DND-41 (cell line): ENCODE measurements around the gene TRMT61A.
"Not testable (repeated sequence)": the region's sequence is repeated elsewhere in the genome, so short reads cannot be mapped to it uniquely, and the experiment has no call there.

ENCODE experiments used
- ATAC-seq: fragments of 200-7000 bp; cut with Tn5 transposase; 3 replicates; pipeline ENCODE4 v1.9.1; 2021; ENCODE audit warnings: low read depth; ENCODE audit not compliant: insufficient read depth
- DNase-seq: peaks from one replicate; pipeline ENCODE4 v3.0.0-alpha.2; 2020
- H2AFZ ChIP-seq: 2 replicates; pipeline ENCODE4 v1.6.0; 2012; ENCODE audit warnings: low read depth, low read length
- H3K27ac ChIP-seq: 2 replicates; pipeline ENCODE4 v1.5.1; 2012; ENCODE audit warnings: low read length, inconsistent platforms
- H3K27me3 ChIP-seq: fragments of 200-600 bp; sonication (generic); 2 replicates; pipeline ENCODE4 v1.6.0; 2012; ENCODE audit warnings: low read length, mild to moderate bottlenecking, inconsistent platforms; ENCODE audit not compliant: insufficient read depth, poor library complexity
- H3K36me3 ChIP-seq: 2 replicates; pipeline ENCODE4 v1.5.1; 2012; ENCODE audit warnings: low read length, inconsistent platforms; ENCODE audit not compliant: insufficient read depth
- H3K4me1 ChIP-seq: 2 replicates; pipeline ENCODE4 v1.5.1; 2012; ENCODE audit warnings: mild to moderate bottlenecking, low read length; ENCODE audit not compliant: insufficient read depth
- H3K4me2 ChIP-seq: 2 replicates; pipeline ENCODE4 v1.6.0; 2012; ENCODE audit warnings: mild to moderate bottlenecking, moderate library complexity, low read length, inconsistent platforms; ENCODE audit not compliant: insufficient read depth
- H3K4me3 ChIP-seq, 2 experiments: fragments of 200-600 bp in 1 of 2; shearing (Covaris generic) in 1 of 2; 2 replicates each; pipeline ENCODE4 v1.5.1; 2012 to 2016; ENCODE audit warnings: inconsistent platforms in 2 of 2, low read length in 2 of 2, mild to moderate bottlenecking in 2 of 2, low read depth in 1 of 2, moderate library complexity in 1 of 2
- H3K79me2 ChIP-seq: 2 replicates; pipeline ENCODE4 v1.6.0; 2012; ENCODE audit warnings: low read length, inconsistent platforms; ENCODE audit not compliant: insufficient read depth
- H3K9ac ChIP-seq: 2 replicates; pipeline ENCODE4 v1.6.0; 2012; ENCODE audit warnings: low read depth, mild to moderate bottlenecking, inconsistent platforms, low read length, moderate library complexity
- H3K9me3 ChIP-seq: 2 replicates; pipeline ENCODE4 v1.5.1; 2012; ENCODE audit warnings: low read length, moderate library complexity, mild to moderate bottlenecking, inconsistent platforms; ENCODE audit not compliant: insufficient read depth, severe bottlenecking
- H4K20me1 ChIP-seq: 2 replicates; pipeline ENCODE4 v1.6.0; 2012; ENCODE audit warnings: low read length; ENCODE audit not compliant: insufficient read depth
- CTCF ChIP-seq: IDR thresholded peaks from 2 replicates; pipeline ENCODE4 v1.5.1; 2012; ENCODE audit warnings: borderline replicate concordance, low read length, moderate library complexity, mild to moderate bottlenecking; ENCODE audit not compliant: poor library complexity, severe bottlenecking; ENCODE audit errors: extremely low read depth
- EZH2 ChIP-seq: IDR thresholded peaks from 3 replicates; pipeline ENCODE4 v1.6.1; 2012; ENCODE audit warnings: borderline replicate concordance, low read depth, mild to moderate bottlenecking, moderate library complexity, low read length, inconsistent platforms; ENCODE audit not compliant: severe bottlenecking

The TRMT61A gene

GRCh38 chr14:103508521-103509329 is 20.3 kb upstream of the TRMT61A start:
- Histone ChIP-seq H3K4me3 (no peak overlapping the region), H3K79me2 (no peaks in the 10 kb centered on the region), H3K9ac (no peak overlapping the region), H3K4me1 (no peaks in the 10 kb centered on the region), H3K36me3 (peaks cover 40% of the 10 kb centered on the region), H3K9me3 (no peaks in the 10 kb centered on the region), H3K27me3 (no peaks in the 10 kb centered on the region), H2AFZ (no peak overlapping the region), H3K27ac (no peak overlapping the region), H3K4me2 (no peak overlapping the region), H4K20me1 (no peaks in the 10 kb centered on the region)
- no peak for DNase-seq
- no peak for ATAC-seq
- TF ChIP-seq CTCF (no peak), EZH2 (no peak)

- TF ChIP-seq EZH2 (no peak), CTCF (no peak)
- 0 out of 2 replicates have a peak, but pooled peaks cover 5% of the 10 kb centered on the region for H4K20me1 ChIP-seq
- H3K9me3 ChIP-seq, result no peaks in the 10 kb centered on the region
- H2AFZ ChIP-seq, result no peak overlapping the region
- H3K27me3 ChIP-seq, result no peaks in the 10 kb centered on the region
- peaks cover 29% of the 10 kb centered on the region for H3K36me3 ChIP-seq
- H3K4me3 ChIP-seq, result no peak overlapping the region
- H3K4me2 ChIP-seq, result no peak overlapping the region
- no peak overlapping the region for H3K9ac ChIP-seq
- H3K4me1 ChIP-seq, result no peaks in the 10 kb centered on the region
- no peak overlapping the region for H3K27ac ChIP-seq
- no peak for DNase-seq
- no peak for ATAC-seq
- H3K79me2 ChIP-seq, result no peaks in the 10 kb centered on the region
These were observed 18.9 kb upstream of the TRMT61A start for GRCh38 chr14:103509864-103510723.

- Histone ChIP-seq H2AFZ (no peak overlapping the region), H3K9me3 (no peaks in the 10 kb centered on the region), H3K4me2 (no peak overlapping the region), H3K36me3 (peaks cover 24% of the 10 kb centered on the region), H3K79me2 (no peaks in the 10 kb centered on the region), H3K27me3 (no peaks in the 10 kb centered on the region), H3K4me3 (no peak overlapping the region), H3K4me1 (no peaks in the 10 kb centered on the region), H3K27ac (no peak overlapping the region), H3K9ac (no peak overlapping the region), H4K20me1 (0 out of 2 replicates have a peak, but pooled peaks cover 6% of the 10 kb centered on the region)
- ATAC-seq (no peak), DNase-seq (no peak)
- no peak for TF ChIP-seq CTCF
These were observed 18.0 kb upstream of the TRMT61A start for GRCh38 chr14:103510724-103511693.

- H2AFZ ChIP-seq, H4K20me1 ChIP-seq, H3K4me1 ChIP-seq, ATAC-seq, H3K9me3 ChIP-seq, H3K9ac ChIP-seq, H3K27ac ChIP-seq, DNase-seq, H3K4me2 ChIP-seq, H3K79me2 ChIP-seq, H3K4me3 ChIP-seq, H3K27me3 ChIP-seq: not testable (repeated sequence)
- peaks cover 20% of the 10 kb centered on the region for H3K36me3 ChIP-seq
These were observed 16.8 kb upstream of the TRMT61A start for GRCh38 chr14:103512180-103512579.
